CD4-positive, alpha-beta T cell (primary cell): ENCODE measurements around the gene SLC34A3. TPM values are rescaled to one million over a fixed set of nuclear protein-coding genes. Genes with fewer than 3 reads are reported as not detected.

Source experiments
- total RNA-seq, 174 experiments: library from RNA in 2 of 174; stranded (reverse) in 2 of 174; gene quantifications; one replicate each; pipeline ENCODE4 v1.2.3 and lab custom pipeline; 2021 to 2026

The SLC34A3 gene
- total RNA-seq, 2 experiments from 2014 or later, result not detected

Other genes starting within 250 kb of the SLC34A3 start
- gene LCNL1, start 247.9 kb upstream of the SLC34A3 start, total RNA-seq, result 1 to 10 TPM in 1 of 2 experiments, under 1 TPM in 1; 0.93 to 1.0 TPM
- 10 to 100 TPM; 67.0 to 67.8 TPM for gene PAXX, start 238.5 kb upstream of the SLC34A3 start, total RNA-seq
- gene CLIC3, start 234.3 kb upstream of the SLC34A3 start, total RNA-seq, result 1 to 10 TPM; 2.1 to 2.8 TPM
- gene ABCA2, start 202.7 kb upstream of the SLC34A3 start, total RNA-seq, result 10 to 100 TPM; 80.1 to 86.8 TPM
- 1 to 10 TPM; 1.7 to 1.8 TPM for gene FUT7, start 198.8 kb upstream of the SLC34A3 start, total RNA-seq
- 10 to 100 TPM; 15.3 to 16.0 TPM for gene NPDC1, start 184.7 kb upstream of the SLC34A3 start, total RNA-seq
- not detected for gene ENTPD2, start 176.8 kb upstream of the SLC34A3 start, total RNA-seq
- under 1 TPM; 0.17 to 0.19 TPM for gene SAPCD2, start 160.3 kb upstream of the SLC34A3 start, total RNA-seq
- gene UAP1L1, start 153.4 kb upstream of the SLC34A3 start, total RNA-seq, result 1 to 10 TPM; 6.5 to 6.8 TPM
- gene MAN1B1, start 143.9 kb upstream of the SLC34A3 start, total RNA-seq, result 10 to 100 TPM; 60.9 to 66.9 TPM
- gene DPP7, start 116.2 kb upstream of the SLC34A3 start, total RNA-seq, result 100 to 1,000 TPM; 344 to 349 TPM
- not detected for gene GRIN1, start 91.7 kb upstream of the SLC34A3 start, total RNA-seq
- gene LRRC26, start 60.9 kb upstream of the SLC34A3 start, total RNA-seq, result not detected
- gene TMEM210, start 58.8 kb upstream of the SLC34A3 start, total RNA-seq, result not detected
- 100 to 1,000 TPM; 144 to 149 TPM for gene ANAPC2, start 42.3 kb upstream of the SLC34A3 start, total RNA-seq
- 10 to 100 TPM; 30.1 to 30.5 TPM for gene SSNA1, start 42.2 kb upstream of the SLC34A3 start, total RNA-seq
- 1 to 10 TPM; 6.1 to 8.6 TPM for gene TPRN, start 30.2 kb upstream of the SLC34A3 start, total RNA-seq
- 10 to 100 TPM; 18.2 to 18.7 TPM for gene TMEM203, start 25.3 kb upstream of the SLC34A3 start, total RNA-seq
- 10 to 100 TPM; 22.8 to 25.3 TPM for gene NDOR1, start 25.2 kb upstream of the SLC34A3 start, total RNA-seq
- under 1 TPM; 0.66 to 0.67 TPM for gene RNF208, start 8.7 kb upstream of the SLC34A3 start, total RNA-seq
- gene CYSRT1, start 5.7 kb upstream of the SLC34A3 start, total RNA-seq, result under 1 TPM; 0.33 to 0.42 TPM
- gene RNF224, start 3.4 kb upstream of the SLC34A3 start, total RNA-seq, result under 1 TPM in 1 of 2 experiments, not detected in 1; 0.14 TPM
- 10 to 100 TPM; 93.8 to 98.2 TPM for gene TUBB4B, start 10.4 kb downstream of the SLC34A3 start, total RNA-seq
- not detected for gene STPG3, start 20.4 kb downstream of the SLC34A3 start, total RNA-seq
- 10 to 100 TPM; 20.7 to 21.2 TPM for gene NELFB, start 24.4 kb downstream of the SLC34A3 start, total RNA-seq
- under 1 TPM; 0.67 to 0.80 TPM for gene TOR4A, start 46.8 kb downstream of the SLC34A3 start, total RNA-seq
- gene NRARP, start 71.4 kb downstream of the SLC34A3 start, total RNA-seq, result 1 to 10 TPM in 1 of 2 experiments, under 1 TPM in 1; 0.96 to 1.4 TPM
- gene EXD3, start 192.3 kb downstream of the SLC34A3 start, total RNA-seq, result 10 to 100 TPM; 14.9 to 16.9 TPM
- 1 to 10 TPM; 6.7 to 7.7 TPM for gene NOXA1, start 192.5 kb downstream of the SLC34A3 start, total RNA-seq
- not detected for gene ENTPD8, start 210.5 kb downstream of the SLC34A3 start, total RNA-seq
- 100 to 1,000 TPM; 104 to 109 TPM for gene NSMF, start 228.4 kb downstream of the SLC34A3 start, total RNA-seq